HepG2 (cell line): ENCODE results near the gene MTHFS. TPM values are rescaled to one million over a fixed set of nuclear protein-coding genes. Genes with fewer than 3 reads are reported as not detected.

Source experiments
- ATAC-seq: fragments of 200-7000 bp; cut with Tn5 transposase; 3 replicates; pipeline ENCODE4 v1.9.1; 2020; ENCODE audit warnings: mild to moderate bottlenecking, moderate library complexity
- BruUV-seq: library from RNA; stranded (reverse); fragments of 400-500 nt; replicated peaks from 2 replicates; lab custom pipeline; 2021; lab: Mats Ljungman, UMichigan
- CTCF ChIA-PET: fragments of 300-600 bp; formaldehyde crosslinking; extraction: SDS; loops from one replicate; lab custom pipeline; 2021; ENCODE audit warnings: low total read pairs, inconsistent platforms, low intra/inter-chr PET ratio; lab: Yijun Ruan, JAX
- POLR2A ChIA-PET: fragments of 350-600 bp; sonication (Branson Sonifier 250); formaldehyde crosslinking; loops from one replicate; lab custom pipeline; 2020; ENCODE audit warnings: antibody characterized with exemption, inconsistent platforms; lab: Yijun Ruan, JAX
- DNase-seq: peaks from one replicate; pipeline ENCODE4 v3.0.0-alpha.2; 2015; ENCODE audit warnings: low spot score
- FAIRE-seq: peaks from 3 replicates; lab custom pipeline; 2011; peaks lifted over from hg19 to GRCh38; lab: Jason Lieb, UNC
- H2AFZ ChIP-seq: one replicate; pipeline ENCODE4 v1.6.1; 2011; ENCODE audit warnings: low read length, inconsistent platforms
- H3K27ac ChIP-seq: fragments of 300-600 bp; 3 replicates; pipeline ENCODE4 v1.8.0; 2011; ENCODE audit warnings: mixed run types, mild to moderate bottlenecking, mixed read lengths, low read length, inconsistent platforms; ENCODE audit not compliant: insufficient read depth; ENCODE audit errors: extremely low read length
- H3K27me3 ChIP-seq, 2 experiments: fragments of 200-600 bp in 1 of 2; 2 replicates in 1 of 2; 3 replicates in 1 of 2; pipeline versions ENCODE4 v1.6.0 to v1.8.0; 2011; ENCODE audit warnings: low read length in 2 of 2, mild to moderate bottlenecking in 2 of 2, moderate library complexity in 2 of 2, inconsistent platforms in 1 of 2; ENCODE audit not compliant: insufficient read depth in 2 of 2, control insufficient read depth in 1 of 2
- H3K36me3 ChIP-seq, 2 experiments: fragments of 200-600 bp in 1 of 2; replicated peaks in 1 of 2; 2 replicates in 1 of 2; 3 replicates in 1 of 2; pipeline versions ENCODE4 v1.5.1 to v1.8.0; 2011; ENCODE audit warnings: low read length in 2 of 2, inconsistent platforms in 1 of 2; ENCODE audit not compliant: insufficient read depth in 2 of 2, control insufficient read depth in 1 of 2
- H3K4me1 ChIP-seq: 2 replicates; pipeline ENCODE4 v1.5.1; 2012; ENCODE audit warnings: low read length, inconsistent platforms; ENCODE audit not compliant: insufficient read depth
- H3K4me2 ChIP-seq: 2 replicates; pipeline ENCODE4 v1.6.0; 2011; ENCODE audit warnings: low read depth, low read length, inconsistent platforms
- H3K4me3 ChIP-seq, 3 experiments: fragments of 200-600 bp in 1 of 3; sonication (generic), shearing (Covaris generic) in 1 of 3; replicated peaks in 1 of 3; 2 replicates each; pipeline ENCODE4 v1.5.1; 2011 to 2016; ENCODE audit warnings: low read length in 3 of 3, inconsistent platforms in 2 of 3, low read depth in 2 of 3, mild to moderate bottlenecking in 2 of 3, control low read depth in 1 of 3, mixed read lengths in 1 of 3; ENCODE audit not compliant: insufficient read depth in 1 of 3
- H3K79me2 ChIP-seq: one replicate; pipeline ENCODE4 v1.6.1; 2011; ENCODE audit warnings: low read length, inconsistent platforms; ENCODE audit not compliant: insufficient read depth
- H3K9ac ChIP-seq: 2 replicates; pipeline ENCODE4 v1.6.0; 2011; ENCODE audit warnings: mild to moderate bottlenecking, low read depth, low read length, inconsistent platforms; ENCODE audit not compliant: insufficient read depth
- H3K9me3 ChIP-seq: 2 replicates; pipeline ENCODE4 v1.5.1; 2012; ENCODE audit warnings: mild to moderate bottlenecking, low read length
- H4K20me1 ChIP-seq: 2 replicates; pipeline ENCODE4 v1.6.0; 2011; ENCODE audit warnings: inconsistent platforms, mild to moderate bottlenecking, low read length, moderate library complexity; ENCODE audit not compliant: insufficient read depth
- ATF7 ChIP-seq, 2 experiments: fragments of 450-650 bp in 1 of 2; sonication (generic) in 1 of 2; formaldehyde crosslinking in 1 of 2; IDR thresholded peaks; 2 replicates each; pipeline versions ENCODE4 v1.4.0 to v1.6.1; 2016 to 2020; ENCODE audit warnings: antibody characterized with exemption in 1 of 2, mild to moderate bottlenecking in 1 of 2, missing genetic modification reagents in 1 of 2
- HMGXB4 ChIP-seq, 2 experiments: sonication (generic) in 1 of 2; formaldehyde crosslinking in 1 of 2; IDR thresholded peaks; 2 replicates each; pipeline versions ENCODE4 v1.4.0 to v1.6.1; 2018 to 2020; ENCODE audit warnings: missing genetic modification reagents in 2 of 2, borderline replicate concordance in 1 of 2, low read depth in 1 of 2, mild to moderate bottlenecking in 1 of 2, missing biosample characterization in 1 of 2
- MYPOP ChIP-seq: sonication (generic); formaldehyde crosslinking; IDR thresholded peaks from 2 replicates; pipeline ENCODE4 v1.8.1; 2023; ENCODE audit warnings: mild to moderate bottlenecking, moderate library complexity, missing genetic modification reagents
- RFX5 ChIP-seq: IDR thresholded peaks from 2 replicates; pipeline ENCODE4 v1.6.1; 2011; ENCODE audit warnings: low read depth, low read length, improper control_type of control experiment
- RFXANK ChIP-seq: IDR thresholded peaks from 2 replicates; pipeline ENCODE4 v1.6.1; 2016
- ZNF432 ChIP-seq: sonication (generic); formaldehyde crosslinking; IDR thresholded peaks from 2 replicates; pipeline ENCODE4 v1.5.0; 2020; ENCODE audit warnings: missing genetic modification reagents, mild to moderate bottlenecking, borderline replicate concordance
- ZNF512 ChIP-seq: sonication (generic); formaldehyde crosslinking; IDR thresholded peaks from 2 replicates; pipeline ENCODE4 v1.4.0; 2020; ENCODE audit warnings: mild to moderate bottlenecking, missing genetic modification reagents
- ZNF556 ChIP-seq: sonication (generic); formaldehyde crosslinking; IDR thresholded peaks from 2 replicates; pipeline ENCODE4 v1.4.0; 2020; ENCODE audit warnings: mild to moderate bottlenecking, missing genetic modification reagents, borderline replicate concordance
- WGBS: methylation state at CpG from one replicate; pipeline ENCODE4 v1.1.6; 2017; ENCODE audit warnings: low lambda C conversion rate; 5-methylcytosine and 5-hydroxymethylcytosine counted together
- in situ Hi-C: cut with HindIII; loops from 2 replicates; pipeline ENCODE4 v1.10.0; 2017; ENCODE audit warnings: low pct_unique_long_range_greater_than_20kb; ENCODE audit not compliant: extremely low pct_ligation_motif_present
- intact Hi-C: fragments of 100-400 bp; cut with micrococcal nuclease; formaldehyde crosslinking; loops from one replicate; pipeline ENCODE4 v1.10.0; 2022; ENCODE audit not compliant: unreplicated experiment
- polyA plus RNA-seq, 8 experiments: library from polyadenylated mRNA; depleted of rRNA in 3 of 8; stranded (reverse) in 7 of 8; unstranded in 1 of 8; fragments of >200 nt; fragmentation: Illumina TruSeq in 4 of 8; extraction: Trizol in 4 of 8; gene quantifications; 2 replicates each; pipeline versions ENCODE4 v1.2.1 to v1.2.3, GENCODE V29; 2011 to 2016; ENCODE audit warnings: low read depth in 4 of 8, missing spikeins in 1 of 8, mixed read lengths in 1 of 8; ENCODE audit not compliant: insufficient read depth in 1 of 8
- total RNA-seq, 5 experiments: library from RNA; depleted of rRNA; stranded (reverse); fragments of >200 nt; fragmentation: Illumina TruSeq; extraction: Trizol; gene quantifications; 2 replicates each; pipeline ENCODE4 v1.2.3, GENCODE V29; 2016; ENCODE audit warnings: low read depth in 1 of 5

The MTHFS gene
- total and polyA plus RNA-seq, 2 of the 13 experiments (the other 11 are each of a cell fraction or from before 2014, with no cell fraction given), result 37.0 to 49.7 TPM

DNA sequence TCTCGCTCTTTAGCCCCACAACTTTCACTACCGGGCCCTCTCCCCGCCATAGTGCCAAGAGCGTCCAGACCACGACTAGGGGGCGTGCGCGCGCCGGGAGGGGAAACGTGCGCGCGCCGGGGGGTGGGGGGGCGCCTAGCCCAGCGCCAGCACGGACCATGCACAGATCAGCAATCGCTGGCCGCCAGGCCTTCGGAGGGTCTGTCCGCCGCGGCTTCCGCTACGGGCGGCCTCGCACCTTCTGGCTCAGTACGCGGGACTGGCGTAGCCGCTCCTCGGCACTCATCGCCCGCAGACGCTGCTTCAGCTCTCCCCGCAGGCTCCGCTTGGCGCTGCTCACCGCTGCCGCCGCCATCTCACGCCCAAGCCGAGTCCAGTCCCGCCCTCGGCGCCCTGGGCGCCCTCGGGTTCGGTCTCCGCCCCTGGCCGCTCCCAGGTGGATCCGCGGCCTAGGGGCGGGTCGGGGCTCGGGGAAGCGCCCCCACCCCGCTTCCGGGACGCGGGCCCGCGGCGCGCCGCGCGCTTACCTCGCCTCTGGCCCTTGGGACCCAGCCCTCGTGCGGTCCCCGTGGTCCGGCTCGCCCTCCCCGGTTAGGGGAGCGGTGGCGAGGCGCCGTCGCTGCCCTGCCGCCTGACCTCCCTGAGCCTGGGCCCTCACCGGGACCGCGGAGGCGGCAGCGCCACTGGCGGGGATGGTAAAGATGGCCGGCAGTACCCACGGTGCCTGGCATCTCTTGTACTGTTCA is at the start of gene MTHFS (continued):
- TF ChIP-seq HMGXB4 (CRISPR knock-in tag; IDR thresholded peaks at IDR 0.05; ENCODE audit: borderline replicate concordance in 1 of 2, low read depth in 1 of 2) (peak; percentile 96), ZNF512 (no peak), ZNF432 (no peak), MYPOP (peak; percentile 77)

DNA sequence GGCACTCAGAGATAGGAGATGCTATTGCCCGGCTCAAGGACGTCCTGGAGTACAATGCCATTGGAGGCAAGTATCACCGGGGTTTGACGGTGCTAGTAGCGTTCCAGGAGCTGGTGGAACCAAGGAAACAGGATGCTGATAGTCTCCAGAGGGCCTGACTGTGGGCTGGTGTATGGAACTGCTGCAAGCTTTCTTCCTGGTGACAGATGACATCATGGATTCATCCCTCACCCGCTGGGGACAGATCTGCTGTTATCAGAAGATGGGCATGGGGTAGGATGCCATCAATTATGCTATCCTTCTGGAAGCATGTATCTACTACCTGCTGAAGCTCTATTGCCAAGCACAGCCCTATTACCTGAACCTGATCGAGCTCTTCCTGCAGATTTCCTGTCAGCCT is 47.8 kb upstream of the MTHFS start:
- Histone ChIP-seq H2AFZ (no peak overlapping the region), H3K27ac (no peak overlapping the region), H3K4me3 (no peak overlapping the region), H3K4me1 (peaks cover 34% of the 10 kb centered on the region), H3K27me3 (no peaks in the 10 kb centered on the region), H3K9me3 (no peaks in the 10 kb centered on the region), H4K20me1 (no peaks in the 10 kb centered on the region), H3K4me2 (no peak overlapping the region), H3K9ac (no peak overlapping the region), H3K36me3 (no peaks in the 10 kb centered on the region), H3K79me2 (no peaks in the 10 kb centered on the region)
- in situ Hi-C loops, result no loop called here
- DNase-seq (no peak), FAIRE-seq (no peak), ATAC-seq (no peak)
- 65% methylated on average over 6 of the region's 7 CpGs for WGBS
- no peak for TF ChIP-seq ZNF556
- peak; percentile 89 for TF ChIP-seq RFXANK (CRISPR knock-in tag)
- TF ChIP-seq RFX5, result peak; percentile 96
- peak; percentile 46 for TF ChIP-seq ATF7 (IDR thresholded peaks at IDR 0.05)
- TF ChIP-seq ATF7 (CRISPR knock-in tag; IDR thresholded peaks at IDR 0.05), result no peak
- no TSS peak for BruUV-seq
- intact Hi-C loops, result no loop called here
- POLR2A ChIA-PET, result no interaction called here
- CTCF ChIA-PET, result interaction anchor here (1.1 kb wide), 1 partner anchor 11 kb away, joined by 3 read pairs; no protein-coding TSS in a partner anchor
